ENCODE measurements around the gene FUT8. TPM values are rescaled to one million over a fixed set of nuclear protein-coding genes. Genes with fewer than 3 reads are reported as not detected.

Gene FUT8
- total RNA-seq, 6 experiments from 2014 or later = 2.6 to 4.9 (median 3.5) TPM

DNA sequence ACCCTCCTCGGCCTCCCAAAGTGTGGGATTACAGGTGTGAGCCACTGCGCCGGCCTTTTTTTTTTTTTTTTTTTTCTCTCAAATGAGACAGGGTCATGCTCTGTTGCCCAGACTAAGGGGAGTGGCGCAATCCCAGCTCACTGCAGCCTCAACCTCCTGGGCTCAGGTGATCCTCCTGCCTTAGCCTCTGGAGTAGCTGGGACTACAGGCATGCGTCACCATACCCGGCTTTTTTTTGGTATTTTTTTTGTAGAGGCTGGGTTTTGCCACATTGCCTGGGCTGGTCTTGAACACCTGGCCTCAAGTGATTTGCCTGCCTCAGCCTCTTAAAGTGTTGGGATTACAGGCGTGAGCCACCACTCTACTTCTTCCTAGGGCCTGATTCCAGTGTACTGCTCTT, 18.7 kb downstream of the FUT8 start:
- no peak for DNase-seq
- no peak for ATAC-seq
- intact Hi-C loops (cut with DNase I) = no loop called here
- Histone ChIP-seq H3K4me3 (no peak overlapping the region), H3K27ac (no peak overlapping the region), H3K27me3 (no peaks in the 10 kb centered on the region), H3K4me1 (no peaks in the 10 kb centered on the region), H3K9me3 (no peaks in the 10 kb centered on the region), H3K36me3 (no peaks in the 10 kb centered on the region)
- TF ChIP-seq POLR2A (IDR thresholded peaks at IDR 0.05) = no peak
- TF ChIP-seq CTCF (IDR thresholded peaks at IDR 0.05) = no peak
- WGBS (ENCODE audit: insufficient coverage, low coverage, low lambda C conversion rate, missing lambda C conversion rate) = 91% methylated on average over 4 of the region's 7 CpGs

DNA sequence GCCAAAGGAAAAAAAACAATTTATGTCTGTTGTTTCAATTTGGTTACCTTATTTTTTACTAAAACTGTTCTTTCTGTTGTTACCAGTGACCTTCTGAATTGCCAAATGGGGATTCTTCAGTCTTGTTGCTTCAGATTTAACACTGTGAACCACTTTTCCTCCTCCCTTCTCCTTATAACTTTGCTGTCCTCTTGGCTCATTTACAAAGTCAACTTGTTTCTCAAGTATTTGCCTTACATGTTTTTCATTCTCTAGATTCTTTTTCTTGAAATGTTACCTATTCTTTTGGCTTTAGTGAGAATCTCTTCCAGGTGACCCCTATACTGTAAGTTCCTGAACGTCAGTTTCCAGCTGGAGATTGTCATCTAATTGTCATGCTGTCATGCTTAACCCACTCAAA, 19.4 kb downstream of the FUT8 start:
- Histone ChIP-seq H3K4me1 (no peaks in the 10 kb centered on the region), H3K36me3 (no peaks in the 10 kb centered on the region), H3K4me3 (no peak overlapping the region), H3K27me3 (no peaks in the 10 kb centered on the region), H3K9me3 (no peaks in the 10 kb centered on the region), H3K27ac (no peak overlapping the region)
- DNase-seq (no peak), ATAC-seq (no peak)
- TF ChIP-seq POLR2A (IDR thresholded peaks at IDR 0.05) (no peak), CTCF (IDR thresholded peaks at IDR 0.05) (no peak)
- intact Hi-C loops (cut with DNase I) = no loop called here
- WGBS (ENCODE audit: insufficient coverage, low coverage, low lambda C conversion rate, missing lambda C conversion rate) = 56% methylated on average over 1 of the region's 1 CpG

DNA sequence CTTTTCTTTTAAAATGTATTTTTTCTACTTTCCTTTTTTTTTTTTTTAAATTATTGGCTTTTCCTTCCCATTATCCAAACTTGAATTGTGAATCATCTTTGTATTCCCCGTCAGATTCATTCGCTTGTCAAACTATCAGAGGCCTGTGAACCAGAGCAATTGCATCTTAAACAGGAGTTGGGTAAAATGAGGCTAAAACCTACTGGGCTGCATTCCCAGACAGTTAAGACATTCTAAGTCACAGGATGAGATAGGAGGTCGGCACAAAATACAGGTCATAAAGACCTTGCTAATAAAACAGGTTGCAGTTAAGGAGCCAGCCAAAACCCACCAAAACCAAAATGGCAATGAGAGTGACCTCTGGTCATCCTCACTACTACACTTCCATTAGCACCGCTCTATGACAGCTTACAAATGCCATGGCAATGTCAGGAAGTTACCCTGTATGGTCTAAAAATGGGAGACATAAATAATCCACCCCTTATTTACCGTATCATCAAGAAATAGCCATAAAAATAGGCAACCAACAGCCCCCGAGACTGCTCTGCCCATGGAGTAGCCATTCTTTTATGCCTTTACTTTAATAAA, 19.9 kb downstream of the FUT8 start:
- Histone ChIP-seq H3K9me3 (no peaks in the 10 kb centered on the region), H3K27me3 (no peaks in the 10 kb centered on the region), H3K4me1 (no peaks in the 10 kb centered on the region), H3K36me3 (no peaks in the 10 kb centered on the region), H3K4me3 (no peak overlapping the region), H3K27ac (no peak overlapping the region)
- 84% methylated on average over 6 of the region's 6 CpGs for WGBS (ENCODE audit: insufficient coverage, low coverage, low lambda C conversion rate, missing lambda C conversion rate)
- intact Hi-C loops (cut with DNase I) = no loop called here
- no peak for TF ChIP-seq POLR2A (IDR thresholded peaks at IDR 0.05)
- no peak for TF ChIP-seq CTCF (IDR thresholded peaks at IDR 0.05)
- no peak for ATAC-seq
- DNase-seq = no peak

- H3K36me3 ChIP-seq = no peaks in the 10 kb centered on the region
- H3K27me3 ChIP-seq = no peaks in the 10 kb centered on the region
- no peak overlapping the region for H3K27ac ChIP-seq
- H3K4me1 ChIP-seq = no peaks in the 10 kb centered on the region
- intact Hi-C loops (cut with DNase I) = no loop called here
- no peak overlapping the region for H3K4me3 ChIP-seq
- ATAC-seq = no peak
- H3K9me3 ChIP-seq = no peaks in the 10 kb centered on the region
- no peak for TF ChIP-seq CTCF (IDR thresholded peaks at IDR 0.05)
- TF ChIP-seq POLR2A (IDR thresholded peaks at IDR 0.05) = no peak
- DNase-seq = no peak
- 85% methylated on average over 2 of the region's 2 CpGs for WGBS (ENCODE audit: insufficient coverage, low coverage, low lambda C conversion rate, missing lambda C conversion rate)
Observed at GRCh38 chr14:65433157-65433556, 20.6 kb downstream of the FUT8 start.

DNA sequence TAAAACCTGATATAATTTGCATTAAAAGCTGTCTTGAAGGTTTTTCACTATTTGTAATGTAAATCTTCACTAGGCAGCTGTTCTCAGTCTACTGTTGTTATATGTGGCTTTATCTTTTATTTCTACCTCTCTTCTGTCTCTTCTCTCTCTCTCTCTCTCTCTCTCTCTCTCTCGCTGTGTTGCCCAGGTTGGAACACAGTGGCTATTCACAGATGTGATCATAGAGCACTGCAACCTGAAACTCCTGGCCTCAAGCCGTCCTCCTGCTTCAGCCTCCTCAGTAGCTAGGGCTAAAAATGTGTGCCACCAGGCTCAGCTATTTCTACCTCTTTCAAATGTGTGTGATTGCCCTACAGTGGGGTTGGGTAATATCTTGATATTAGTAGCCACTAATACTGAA, 21.1 kb downstream of the FUT8 start:
- Histone ChIP-seq H3K4me1 (no peaks in the 10 kb centered on the region), H3K27me3 (no peaks in the 10 kb centered on the region), H3K4me3 (no peak overlapping the region), H3K27ac (no peak overlapping the region), H3K36me3 (no peaks in the 10 kb centered on the region), H3K9me3 (no peaks in the 10 kb centered on the region)
- DNase-seq (no peak), ATAC-seq (no peak)
- TF ChIP-seq CTCF (IDR thresholded peaks at IDR 0.05) (no peak), POLR2A (IDR thresholded peaks at IDR 0.05) (no peak)
- WGBS (ENCODE audit: insufficient coverage, low coverage, low lambda C conversion rate, missing lambda C conversion rate) = 46% methylated on average over 2 of the region's 2 CpGs
- intact Hi-C loops (cut with DNase I) = no loop called here
